ENCODE results near the gene PHOSPHO2.
"Not testable (repeated sequence)": the region's sequence is repeated elsewhere in the genome, so short reads cannot be mapped to it uniquely, and the experiment has no call there.

Gene PHOSPHO2

DNA sequence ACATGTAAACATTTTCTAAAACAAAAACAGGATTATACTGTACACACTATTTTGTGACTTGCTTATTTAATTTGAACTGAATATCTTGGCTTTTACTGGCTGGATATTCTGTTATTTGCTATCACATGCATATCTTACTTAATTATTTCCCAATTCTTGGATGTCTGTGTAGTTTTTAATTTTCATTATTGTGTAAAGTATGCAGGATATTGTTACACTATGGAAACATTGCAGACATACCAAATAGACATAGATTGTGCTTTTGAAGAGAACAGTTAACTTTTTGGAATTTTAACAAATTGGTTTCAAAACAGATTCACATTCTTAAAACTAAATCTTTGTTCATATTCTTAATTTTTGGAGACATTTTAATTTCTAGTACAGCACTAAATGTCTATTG, 2.1 kb downstream of the PHOSPHO2 start:
- TF ChIP-seq, protein P1, sequence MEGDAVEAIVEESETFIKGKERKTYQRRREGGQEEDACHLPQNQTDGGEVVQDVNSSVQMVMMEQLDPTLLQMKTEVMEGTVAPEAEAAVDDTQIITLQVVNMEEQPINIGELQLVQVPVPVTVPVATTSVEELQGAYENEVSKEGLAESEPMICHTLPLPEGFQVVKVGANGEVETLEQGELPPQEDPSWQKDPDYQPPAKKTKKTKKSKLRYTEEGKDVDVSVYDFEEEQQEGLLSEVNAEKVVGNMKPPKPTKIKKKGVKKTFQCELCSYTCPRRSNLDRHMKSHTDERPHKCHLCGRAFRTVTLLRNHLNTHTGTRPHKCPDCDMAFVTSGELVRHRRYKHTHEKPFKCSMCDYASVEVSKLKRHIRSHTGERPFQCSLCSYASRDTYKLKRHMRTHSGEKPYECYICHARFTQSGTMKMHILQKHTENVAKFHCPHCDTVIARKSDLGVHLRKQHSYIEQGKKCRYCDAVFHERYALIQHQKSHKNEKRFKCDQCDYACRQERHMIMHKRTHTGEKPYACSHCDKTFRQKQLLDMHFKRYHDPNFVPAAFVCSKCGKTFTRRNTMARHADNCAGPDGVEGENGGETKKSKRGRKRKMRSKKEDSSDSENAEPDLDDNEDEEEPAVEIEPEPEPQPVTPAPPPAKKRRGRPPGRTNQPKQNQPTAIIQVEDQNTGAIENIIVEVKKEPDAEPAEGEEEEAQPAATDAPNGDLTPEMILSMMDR (IDR thresholded peaks at IDR 0.05; ENCODE audit: low read depth, low read length), result no peak
- no peak for DNase-seq (ENCODE audit: extremely low read depth, low read depth)

- DNase-seq (ENCODE audit: extremely low read depth, low read depth), result not testable (repeated sequence)
Observed at GRCh38 chr2:169699173-169699572, 4.9 kb downstream of the PHOSPHO2 start.

DNA sequence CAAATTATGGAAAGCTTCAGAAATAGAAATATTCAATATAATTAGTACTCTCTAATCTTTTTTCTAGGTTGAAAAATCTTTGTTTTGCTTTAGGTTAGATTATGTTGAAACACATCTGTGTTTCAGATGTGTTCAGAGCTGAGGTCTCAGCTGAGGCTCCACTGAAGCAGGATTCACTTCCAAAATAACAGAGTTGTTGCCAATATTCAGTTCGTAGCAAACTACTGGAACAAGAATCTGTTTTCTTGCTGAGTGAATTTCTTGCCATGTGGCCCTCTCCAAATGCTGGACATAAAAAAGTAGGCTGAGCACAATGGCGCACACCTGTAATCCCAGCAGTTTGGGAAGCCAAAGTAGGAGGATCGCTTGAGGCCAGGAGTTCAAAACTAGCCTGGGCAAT, 8.7 kb downstream of the PHOSPHO2 start:
- no peak for DNase-seq (ENCODE audit: extremely low read depth, low read depth)
- TF ChIP-seq, protein P1 (IDR thresholded peaks at IDR 0.05; ENCODE audit: low read depth, low read length), result no peak

DNA sequence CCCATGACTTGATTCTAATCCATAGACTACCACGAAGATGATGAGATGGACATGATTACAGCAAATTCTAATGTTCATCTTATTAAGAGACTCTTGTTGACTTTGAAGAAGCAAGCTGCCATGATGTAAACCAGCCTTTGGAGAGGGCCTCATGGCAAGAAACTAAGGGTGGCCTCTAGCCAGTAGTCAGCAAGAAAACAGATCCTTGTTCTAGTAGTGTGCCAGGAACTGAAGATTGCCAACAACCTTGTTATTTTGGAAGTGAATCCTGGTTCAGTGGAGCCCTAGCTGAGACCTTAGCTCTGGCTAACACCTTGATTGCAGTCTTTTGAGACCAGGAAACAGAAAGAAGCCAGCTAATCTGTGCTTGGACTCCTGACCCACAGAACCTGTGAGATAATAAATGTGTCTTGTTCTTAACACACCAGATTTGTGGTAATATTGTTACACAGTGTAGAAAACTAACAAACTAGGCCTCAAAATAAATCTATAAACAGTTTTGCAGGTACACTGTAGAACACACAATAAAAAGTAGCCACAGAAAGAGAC, 10.0 kb downstream of the PHOSPHO2 start:
- no peak for DNase-seq (ENCODE audit: extremely low read depth, low read depth)
- TF ChIP-seq, protein P1 (IDR thresholded peaks at IDR 0.05; ENCODE audit: low read depth, low read length), result no peak

DNA sequence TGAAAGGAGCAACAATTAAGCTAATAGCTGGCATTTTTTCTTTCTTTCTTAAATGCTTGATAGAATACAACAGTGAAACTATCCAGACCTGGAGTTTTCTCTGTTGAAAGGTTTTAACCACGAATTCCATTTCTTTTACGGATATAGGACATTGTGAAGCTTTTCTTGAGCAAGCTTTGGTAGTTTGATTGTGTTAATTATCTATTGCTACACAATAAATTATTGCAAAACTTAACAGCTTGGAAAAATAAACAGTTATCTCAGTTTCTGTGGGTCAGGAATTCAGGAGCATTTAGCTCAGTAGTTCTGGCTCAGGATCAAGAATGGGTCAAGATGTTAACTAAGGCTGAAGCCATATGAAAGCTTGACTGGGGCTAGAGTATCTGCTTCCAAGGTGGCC, 11.7 kb downstream of the PHOSPHO2 start:
- TF ChIP-seq, protein P1 (IDR thresholded peaks at IDR 0.05; ENCODE audit: low read depth, low read length), result no peak
- peak; percentile 71 for DNase-seq (ENCODE audit: extremely low read depth, low read depth)

- no peak for DNase-seq (ENCODE audit: extremely low read depth, low read depth)
- TF ChIP-seq, protein P1 (IDR thresholded peaks at IDR 0.05; ENCODE audit: low read depth, low read length), result no peak
Observed at GRCh38 chr2:169707626-169708025, 13.4 kb downstream of the PHOSPHO2 start.

DNA sequence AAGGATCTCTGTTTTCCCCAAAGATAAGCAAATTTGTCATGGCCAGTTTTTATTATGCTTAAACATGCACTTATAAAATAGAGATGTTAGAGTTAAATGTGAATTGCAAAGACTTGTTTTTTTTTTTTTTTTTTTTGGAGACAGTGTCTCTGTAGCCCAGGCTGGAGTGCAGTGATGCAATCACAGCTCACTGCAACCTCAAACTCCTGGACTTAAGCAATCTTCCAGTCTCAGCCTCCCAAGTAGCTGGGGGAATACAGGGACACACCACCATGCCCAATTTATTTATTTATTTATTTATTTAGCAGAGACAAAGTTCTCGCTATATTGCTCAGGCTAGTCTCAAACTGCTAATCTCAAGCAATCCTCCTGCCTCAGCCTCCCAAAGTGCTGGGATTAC, 15.1 kb downstream of the PHOSPHO2 start:
- TF ChIP-seq, protein P1 (IDR thresholded peaks at IDR 0.05; ENCODE audit: low read depth, low read length), result no peak
- DNase-seq (ENCODE audit: extremely low read depth, low read depth), result no peak

- no peak for DNase-seq (ENCODE audit: extremely low read depth, low read depth)
- TF ChIP-seq, protein P1 (IDR thresholded peaks at IDR 0.05; ENCODE audit: low read depth, low read length), result no peak
Observed at GRCh38 chr2:169709981-169710380, 15.7 kb downstream of the PHOSPHO2 start.
